GM21423 (cell line): ENCODE measurements around the gene AUTS2.

ENCODE experiments used
- ATAC-seq: cut with Tn5 transposase; IDR thresholded peaks from one replicate; pipeline ENCODE4 v1.9.1; 2021; ENCODE audit warnings: mild to moderate bottlenecking, moderate library complexity; ENCODE audit not compliant: unreplicated experiment

AUTS2 gene

DNA sequence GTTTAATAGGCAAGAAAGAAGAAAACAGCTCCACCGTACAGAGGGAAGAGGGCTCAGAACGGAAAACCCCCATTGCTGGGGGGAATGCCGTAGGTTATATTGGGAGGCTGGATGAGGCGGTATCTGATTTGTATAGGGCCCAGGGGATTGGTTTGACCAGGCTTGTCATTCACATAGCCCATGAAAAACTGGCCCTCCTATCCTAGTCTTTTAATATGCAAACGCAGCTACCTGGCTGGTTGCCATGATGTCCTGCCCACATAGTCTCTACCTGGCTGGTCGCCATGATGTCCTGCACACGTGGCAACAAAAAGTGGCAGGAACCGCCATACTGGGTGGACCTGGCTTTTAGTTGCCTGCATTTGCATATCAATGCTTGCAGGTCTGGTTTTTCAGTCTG lies 84.7 kb downstream of the AUTS2 start:
- no peak for ATAC-seq

DNA sequence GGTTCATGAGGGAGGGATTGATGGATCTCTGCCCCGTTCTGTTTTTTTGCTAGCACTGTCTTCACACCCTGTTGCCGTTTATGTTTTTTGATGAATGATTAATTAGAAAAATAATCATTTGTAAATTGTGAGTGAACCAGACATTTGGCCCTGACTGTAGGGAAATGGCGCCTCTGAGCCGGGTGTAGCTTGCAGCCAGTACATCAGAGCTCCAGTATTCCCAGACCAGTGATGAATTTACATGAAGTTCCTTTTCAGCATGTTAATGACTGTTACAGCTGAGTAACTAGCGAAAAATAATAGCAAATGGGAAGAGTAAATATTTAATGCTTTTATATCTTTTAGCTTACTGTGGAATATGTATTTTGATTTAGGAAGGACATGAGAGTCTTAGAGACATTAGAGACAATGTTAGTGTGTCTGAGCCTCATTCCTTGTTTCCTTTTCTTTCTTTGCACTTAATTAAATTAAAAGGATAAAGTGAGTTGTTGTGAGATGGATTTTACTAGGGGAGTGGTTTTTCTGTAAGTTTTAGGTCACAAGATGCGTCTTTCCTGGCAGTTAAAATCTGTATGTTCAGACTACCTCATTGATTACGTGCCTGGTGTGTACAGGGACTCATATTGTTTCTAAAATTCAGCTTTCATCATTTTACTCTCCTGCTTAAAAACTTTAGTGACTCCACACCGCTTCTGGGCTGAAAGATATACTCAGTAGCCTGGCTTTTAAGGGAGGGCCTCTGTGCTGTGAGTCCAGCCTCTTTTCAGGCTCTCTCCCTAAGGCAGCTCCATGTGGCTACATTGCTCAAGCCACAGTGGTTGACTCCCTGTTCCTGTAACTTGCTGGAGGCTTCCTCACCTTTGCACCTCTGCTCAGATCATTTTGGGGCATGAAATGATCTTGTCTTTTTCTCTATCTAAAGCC lies 86.4 kb downstream of the AUTS2 start:
- ATAC-seq: no peak

DNA sequence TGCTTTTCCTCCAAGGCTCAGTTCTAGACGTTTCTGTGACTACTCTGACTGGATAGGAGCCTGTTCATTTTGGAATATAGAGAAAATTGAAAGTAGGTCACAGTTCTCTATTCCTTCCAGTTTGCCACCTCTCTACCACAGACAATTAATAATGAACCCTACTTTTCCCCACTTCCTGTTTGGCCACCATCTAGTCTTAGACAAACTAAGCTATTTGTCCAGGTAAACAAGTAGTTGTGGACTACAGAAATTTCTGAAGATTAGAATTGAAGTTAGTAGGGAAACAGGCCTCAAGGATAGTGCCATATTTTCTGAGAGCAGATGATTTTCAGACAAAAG lies 87.0 kb downstream of the AUTS2 start:
- no peak for ATAC-seq

DNA sequence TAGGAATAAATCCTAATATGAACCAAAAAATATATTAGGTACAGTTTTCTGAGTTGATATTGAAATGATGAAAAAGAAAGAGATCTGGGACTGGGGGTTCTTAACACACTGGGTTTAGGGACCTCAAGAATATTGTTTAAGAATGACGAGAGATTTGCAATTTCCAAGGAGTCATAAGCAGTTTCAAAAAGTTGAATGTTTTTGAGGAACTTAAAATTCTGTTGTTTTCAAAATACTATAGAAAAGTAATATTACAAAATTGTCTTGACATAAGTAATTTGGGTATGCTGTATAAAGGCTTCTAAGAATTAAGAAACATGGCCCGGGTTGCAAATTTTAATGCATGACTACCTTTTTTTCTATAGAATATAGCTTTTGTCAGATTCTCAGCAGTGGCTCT lies 88.1 kb downstream of the AUTS2 start:
- ATAC-seq: no peak

DNA sequence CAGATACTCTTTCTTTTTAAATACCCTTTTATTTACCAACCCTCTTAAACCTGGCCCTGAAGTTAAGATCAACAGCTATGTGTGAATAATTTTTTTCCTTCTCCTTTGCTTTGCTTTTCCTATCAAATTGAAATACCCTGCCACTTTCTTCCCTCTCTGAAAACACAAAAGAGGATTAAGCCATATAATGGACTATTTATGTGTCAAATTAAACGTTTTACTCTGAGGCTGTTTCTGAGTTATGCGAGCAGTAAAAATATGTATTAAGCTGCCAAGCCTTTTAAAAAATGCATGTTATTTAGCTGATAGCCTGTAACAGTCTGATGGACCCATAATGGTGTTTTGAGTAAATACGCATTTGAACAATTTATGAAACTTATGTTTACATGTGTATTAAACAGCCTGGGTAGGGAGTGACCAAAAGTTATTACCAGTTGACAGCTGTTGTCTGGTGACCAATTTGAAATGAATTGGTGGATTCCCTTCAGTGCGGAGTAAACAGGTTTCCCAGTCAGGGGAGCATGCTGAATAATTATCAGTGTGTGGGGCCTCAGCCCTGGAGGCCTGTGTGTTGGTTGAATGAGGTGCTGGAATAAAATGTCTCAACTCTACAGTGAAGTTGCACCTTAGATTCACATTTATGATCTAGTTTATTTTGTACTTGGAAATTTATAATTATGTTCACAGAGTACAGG lies 89.6 kb downstream of the AUTS2 start:
- ATAC-seq: no peak

DNA sequence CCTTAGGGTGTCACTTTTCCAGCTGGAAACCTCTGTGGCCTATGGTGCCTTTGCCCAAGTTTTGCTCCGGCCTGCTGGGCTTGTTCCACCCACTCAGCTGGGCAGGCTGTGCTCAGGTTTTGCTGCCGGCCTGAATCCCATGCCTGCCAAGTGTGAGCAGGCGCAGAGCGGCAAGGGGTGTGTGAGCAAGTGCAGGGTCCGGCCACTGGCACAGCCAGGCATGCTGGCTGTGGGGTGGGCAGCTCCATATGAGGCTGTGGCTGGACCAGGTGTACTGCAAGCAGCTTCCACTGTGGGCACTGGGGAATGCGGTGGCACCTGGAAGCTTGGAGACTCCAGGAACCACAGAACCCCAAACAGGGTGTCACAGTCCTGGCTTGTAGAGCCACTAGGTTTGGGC lies 92.1 kb downstream of the AUTS2 start:
- ATAC-seq: no peak

DNA sequence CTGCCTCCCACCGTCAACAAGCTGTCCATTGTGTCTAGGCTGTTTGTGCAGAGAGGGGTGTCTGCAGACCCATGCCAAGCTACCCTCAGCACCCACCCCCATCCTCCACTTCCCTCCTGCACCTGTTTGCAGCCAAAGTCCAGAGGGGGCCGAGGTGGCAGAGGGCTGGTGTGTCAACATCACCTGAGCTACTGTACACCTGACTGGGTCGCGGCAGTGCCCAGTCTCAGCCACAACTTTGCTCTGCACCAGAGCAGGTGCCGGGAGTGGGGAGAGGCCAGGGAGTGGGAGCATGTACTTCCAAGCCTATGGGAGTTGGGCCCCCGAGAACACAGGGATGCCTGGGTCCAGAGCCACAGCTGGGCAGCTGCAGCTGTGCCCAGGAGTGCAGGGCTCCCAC lies 93.1 kb downstream of the AUTS2 start:
- no peak for ATAC-seq

DNA sequence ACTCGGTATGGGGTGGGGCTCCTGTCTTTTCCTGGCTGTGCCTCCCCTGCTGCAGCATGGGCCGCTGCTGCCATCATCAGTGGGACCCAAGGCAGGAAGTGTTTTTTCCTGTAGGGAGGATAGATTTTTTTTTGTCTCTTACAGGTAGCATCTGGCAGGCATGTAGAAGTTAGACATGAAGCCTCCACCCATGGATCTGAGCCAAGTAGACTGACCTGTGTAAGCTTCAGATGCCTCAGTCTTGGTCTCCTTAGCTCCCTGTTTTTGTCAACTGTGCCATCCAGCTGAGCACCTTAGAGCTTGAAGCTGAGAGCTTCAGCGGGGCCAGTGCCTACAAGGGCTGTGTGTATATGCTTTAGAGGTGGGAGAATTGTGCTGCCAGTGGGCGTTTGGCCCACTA lies 93.5 kb downstream of the AUTS2 start:
- ATAC-seq: no peak

DNA sequence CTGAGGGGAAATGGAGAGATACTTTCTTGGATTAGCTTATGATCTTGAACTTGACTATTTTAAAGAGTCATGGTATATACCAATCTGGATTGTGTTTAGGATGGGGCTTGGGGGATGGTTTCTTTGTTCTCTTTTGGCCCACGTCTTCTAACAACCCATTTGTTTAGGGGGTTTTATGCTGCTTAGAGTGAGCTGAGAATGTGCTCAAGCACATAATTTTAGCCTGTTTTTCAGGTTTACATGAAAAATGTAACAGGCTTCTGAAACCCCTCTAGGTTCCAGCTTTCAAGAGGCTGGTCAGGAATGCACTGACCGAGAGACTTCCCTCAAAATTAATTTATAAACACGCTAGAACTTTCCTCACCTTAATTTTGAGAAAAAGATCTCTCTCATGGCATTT lies 94.3 kb downstream of the AUTS2 start:
- ATAC-seq: no peak

DNA sequence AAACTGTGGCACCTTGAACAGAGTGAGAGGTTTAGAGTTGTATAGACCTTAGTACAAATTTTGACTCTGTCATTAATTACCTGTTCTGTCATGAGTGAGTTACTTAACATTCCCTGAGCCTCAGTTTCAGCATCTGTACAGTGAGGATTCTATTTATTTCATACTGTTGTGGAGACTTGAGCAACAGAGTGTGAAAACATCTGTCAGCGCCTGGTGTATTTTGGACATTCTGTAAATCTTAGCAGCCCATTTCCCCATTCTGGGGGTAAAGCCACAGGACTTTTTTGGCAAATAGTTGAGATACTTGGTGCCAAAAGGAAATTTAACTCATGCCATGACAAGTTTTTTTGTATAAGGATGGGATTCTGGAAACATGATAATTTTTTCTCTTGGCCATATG lies 94.8 kb downstream of the AUTS2 start:
- no peak for ATAC-seq

DNA sequence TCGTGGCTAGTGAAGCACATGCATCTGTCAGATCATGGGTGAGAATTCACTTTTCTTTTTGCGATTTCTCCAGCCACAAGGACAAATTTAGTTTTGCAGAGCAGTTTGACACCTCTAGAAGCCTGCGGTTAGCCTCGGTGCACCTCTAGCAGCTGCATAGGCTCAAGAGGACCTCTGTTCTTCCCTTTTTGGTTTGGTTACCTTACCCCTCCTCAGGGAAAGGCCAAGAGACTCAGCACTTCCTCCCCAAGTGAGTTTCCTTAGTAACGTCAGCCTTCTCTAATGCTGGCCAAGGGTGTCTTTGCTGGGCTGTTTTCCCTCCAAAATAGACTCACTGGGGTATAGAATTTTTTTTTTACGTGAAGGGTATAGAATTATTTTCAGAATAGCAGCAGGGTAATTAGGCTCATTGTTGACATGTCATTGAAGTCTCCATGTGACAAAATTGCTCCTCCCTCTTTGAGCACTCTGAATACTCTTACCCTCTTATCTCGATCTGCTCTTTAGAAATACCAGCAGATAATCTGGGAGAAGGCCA lies 97.8 kb downstream of the AUTS2 start:
- ATAC-seq: peak; percentile 88

DNA sequence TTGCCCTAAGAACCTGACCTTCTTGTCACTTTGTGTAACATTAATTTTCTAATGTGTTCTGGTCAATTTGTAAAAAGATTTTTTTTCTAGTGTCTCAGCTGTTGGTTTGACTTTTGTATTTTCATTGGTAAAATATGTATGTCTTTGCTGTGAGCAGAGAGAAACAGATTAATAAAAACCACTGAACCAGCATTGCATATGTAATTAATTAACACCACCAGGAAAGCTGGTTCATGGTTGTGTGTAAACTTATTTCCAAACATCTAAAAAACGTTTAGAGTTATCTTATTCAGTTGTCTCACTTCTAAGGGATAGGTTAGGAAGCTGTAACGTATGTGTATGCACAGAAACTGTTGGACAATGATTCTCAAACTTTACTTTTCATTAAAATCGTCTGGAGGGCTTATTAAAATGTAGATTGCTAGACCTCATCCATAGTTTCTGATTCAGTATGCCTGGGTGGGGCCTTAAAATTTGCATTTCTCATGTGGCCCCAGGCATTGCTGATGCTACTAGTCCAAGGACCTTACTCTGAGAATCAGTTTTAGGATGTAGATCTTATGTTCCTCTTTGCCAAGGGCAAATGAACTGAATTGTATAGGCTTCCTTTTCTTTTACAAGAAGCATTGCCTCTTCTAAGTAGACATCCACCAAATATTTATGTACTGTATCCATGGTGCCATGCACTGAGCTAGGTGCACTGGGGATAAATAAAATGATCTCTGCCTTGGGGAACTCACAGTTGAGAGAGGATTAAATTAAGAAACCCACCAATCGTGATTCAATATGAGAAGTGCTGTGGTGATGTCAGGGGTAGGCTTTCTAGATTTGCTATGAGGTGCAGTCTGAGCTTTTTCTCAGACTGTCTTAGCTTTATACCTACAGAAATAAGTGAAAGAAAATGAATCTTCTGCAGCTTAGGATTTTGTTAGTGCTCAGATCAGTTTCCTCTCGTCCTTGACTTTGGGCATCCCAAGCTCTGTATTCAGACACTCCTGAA lies 98.7 kb downstream of the AUTS2 start:
- ATAC-seq: no peak

DNA sequence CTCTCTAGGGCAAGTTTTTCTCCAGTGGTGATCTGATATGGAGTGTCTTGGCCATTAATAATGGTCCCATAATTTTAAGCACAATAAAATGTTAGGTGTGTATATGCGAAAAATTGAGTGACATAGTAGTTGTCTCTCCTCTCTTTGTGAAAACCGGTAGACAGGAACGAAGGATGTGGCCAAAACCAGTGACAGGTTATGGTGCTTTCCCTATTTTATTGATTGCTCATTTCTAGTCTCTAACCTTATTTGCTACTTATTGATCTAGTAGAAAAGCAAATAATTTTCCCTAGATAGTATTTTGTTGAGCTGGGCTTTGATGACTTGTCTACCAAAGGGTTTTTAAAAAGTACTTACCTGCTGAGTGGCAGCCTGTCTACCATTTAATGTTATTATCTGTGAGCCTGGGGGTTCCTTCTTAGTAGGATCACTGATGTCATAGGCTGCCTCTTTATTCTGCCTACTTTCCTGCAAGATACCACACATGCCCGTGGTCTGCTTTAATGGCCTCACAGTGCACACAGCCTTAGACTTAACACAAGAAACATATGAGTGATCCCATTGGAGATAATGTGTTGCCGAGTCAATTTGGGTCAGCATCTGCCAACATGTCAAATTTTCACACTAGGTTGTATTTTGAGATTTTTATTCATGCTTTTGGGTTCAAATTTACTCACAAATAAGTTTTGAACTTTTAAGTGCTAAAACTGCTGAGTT lies 100.0 kb downstream of the AUTS2 start:
- ATAC-seq: no peak

DNA sequence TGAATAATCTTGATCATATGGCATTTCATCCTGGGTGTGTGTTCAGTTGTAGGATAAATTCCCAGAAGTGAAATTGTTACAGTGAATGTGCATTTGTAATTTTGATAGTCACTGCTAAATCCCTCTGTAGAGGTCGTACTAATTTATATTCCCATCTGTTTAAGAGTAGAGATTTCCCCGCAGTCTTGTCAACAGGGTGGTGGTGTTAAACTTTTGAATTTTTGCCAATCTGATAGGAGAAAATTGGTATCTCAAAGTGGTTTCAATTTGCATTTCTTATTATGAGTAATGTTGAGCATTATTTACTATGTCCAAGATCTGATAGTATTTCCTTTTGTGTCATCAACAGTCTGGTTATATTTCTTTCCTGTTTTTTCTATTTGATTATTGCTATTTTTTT lies 101.7 kb downstream of the AUTS2 start:
- ATAC-seq: no peak

DNA sequence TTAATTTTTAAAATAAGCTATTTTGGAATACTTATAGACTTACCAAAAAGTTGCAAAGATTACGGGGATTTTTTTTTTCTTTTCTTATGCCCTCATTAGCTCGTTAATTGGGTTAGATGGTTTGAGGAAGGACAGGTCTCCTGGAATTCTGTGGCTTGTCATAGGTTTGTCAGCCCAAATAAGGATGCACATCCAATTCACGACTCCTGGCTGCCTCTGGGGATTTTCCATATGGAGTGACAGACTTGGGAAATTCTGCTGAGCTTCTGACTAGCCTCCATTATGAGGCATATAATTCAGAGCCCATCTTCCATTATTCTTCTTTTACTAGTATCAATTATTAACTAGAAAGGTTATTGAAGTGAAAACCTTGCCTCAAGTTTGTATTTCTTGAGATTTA lies 102.1 kb downstream of the AUTS2 start:
- ATAC-seq: no peak

DNA sequence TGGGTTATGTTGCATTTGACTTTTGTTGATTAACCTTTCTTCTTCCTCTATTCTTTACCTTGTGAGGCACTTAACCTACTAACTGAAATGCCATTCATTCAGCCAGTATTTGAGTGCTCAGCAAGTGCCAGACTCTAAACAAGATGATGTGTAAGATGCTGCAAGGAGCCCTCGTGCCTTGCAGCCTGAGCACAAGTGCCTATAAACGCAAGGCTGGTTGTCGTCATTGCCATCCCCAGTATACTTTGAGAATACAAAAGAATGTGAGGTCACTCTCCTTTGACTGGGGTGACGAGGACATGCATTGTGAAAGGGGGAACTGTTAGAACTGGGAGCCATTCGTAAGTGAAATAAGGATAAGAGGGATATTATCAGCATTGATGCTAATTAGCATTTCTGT lies 103.0 kb downstream of the AUTS2 start:
- no peak for ATAC-seq

DNA sequence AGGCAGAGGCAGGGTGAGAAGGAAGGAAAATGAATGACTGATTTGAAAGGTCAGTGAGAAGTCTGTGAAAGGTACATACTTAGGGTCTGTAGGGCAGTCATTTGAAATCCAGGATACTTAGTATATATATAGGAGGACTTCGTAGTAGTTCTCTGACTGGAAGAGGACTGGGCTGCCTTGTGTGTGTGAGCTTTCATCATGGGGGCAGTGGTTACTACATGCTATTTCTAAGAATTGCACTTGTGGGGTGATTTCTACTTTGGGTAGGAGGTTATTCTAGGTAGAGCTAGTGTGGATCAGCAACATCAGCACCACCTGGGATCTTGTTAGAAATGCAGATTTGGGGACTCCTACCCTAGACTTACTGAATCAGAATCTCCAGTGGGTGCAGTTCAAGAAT lies 104.1 kb downstream of the AUTS2 start:
- no peak for ATAC-seq

DNA sequence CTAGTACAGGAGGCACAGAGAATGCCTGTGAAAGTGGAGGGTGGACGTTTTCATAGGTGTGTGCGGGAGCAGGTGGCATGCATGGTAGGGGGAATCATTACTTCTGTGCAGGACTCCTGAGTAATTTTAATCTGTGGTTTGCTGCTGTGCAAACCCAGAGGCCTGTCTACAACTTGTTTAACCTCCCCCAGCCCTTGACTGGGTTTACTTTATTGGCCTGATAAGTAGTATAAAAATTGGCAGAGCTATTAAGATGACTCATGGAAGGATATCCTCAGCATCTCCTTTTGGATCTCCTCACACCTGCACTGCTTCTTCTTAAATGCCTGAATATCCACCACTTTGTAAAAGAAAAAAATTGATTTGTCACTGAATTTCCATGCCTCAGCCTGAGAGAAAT lies 104.8 kb downstream of the AUTS2 start:
- no peak for ATAC-seq

DNA sequence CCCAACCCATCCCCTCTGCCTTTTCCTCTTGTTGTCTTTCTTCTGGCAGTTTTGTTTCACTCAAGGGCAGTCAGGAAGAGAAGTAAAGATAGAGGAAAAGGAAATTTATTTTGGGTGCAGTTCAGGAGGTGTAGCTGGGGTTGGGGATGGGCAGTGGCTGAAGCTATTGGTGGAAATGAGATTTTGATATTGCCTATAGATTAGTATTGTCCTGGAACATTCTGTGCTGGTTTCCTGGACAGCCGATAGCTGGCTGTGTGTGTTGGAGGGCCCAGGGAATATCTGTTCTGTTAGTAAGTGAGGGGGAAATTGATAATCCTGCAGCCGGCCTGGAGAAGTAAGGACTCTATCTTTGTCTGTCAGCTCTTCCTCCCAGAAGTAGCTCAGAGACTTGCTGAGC lies 107.8 kb downstream of the AUTS2 start:
- no peak for ATAC-seq

DNA sequence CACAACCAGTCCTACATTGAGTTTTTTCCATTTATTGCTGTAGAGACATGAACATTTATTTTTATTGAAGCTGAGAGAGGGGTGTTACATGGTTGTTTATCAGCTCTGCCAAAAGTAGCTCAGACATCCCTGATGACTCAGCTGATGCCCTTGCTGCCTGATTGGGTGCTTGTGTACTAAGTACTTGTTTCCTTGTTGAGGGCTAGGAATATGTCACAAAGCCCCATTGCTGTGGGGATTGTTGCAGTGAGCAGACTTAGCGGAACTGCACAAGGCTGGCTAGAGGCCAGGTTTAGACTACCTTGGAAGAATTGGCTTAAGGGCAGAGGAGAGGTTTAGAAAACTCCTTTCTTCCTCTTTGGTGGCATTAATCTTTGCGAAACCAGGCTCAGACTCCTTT lies 110.6 kb downstream of the AUTS2 start:
- no peak for ATAC-seq
